Neuronal stem cell (in vitro differentiated cells): ENCODE results near the gene CAD.

Source experiments
- DNase-seq: peaks from one replicate; pipeline ENCODE4 v3.0.0-alpha.2; 2013; ENCODE audit warnings: low spot score
- H2AFZ ChIP-seq: one replicate; pipeline ENCODE4 v1.6.1; 2013; ENCODE audit warnings: mild to moderate bottlenecking, low read length, inconsistent platforms
- H2AK5ac ChIP-seq: 2 replicates; pipeline ENCODE4 v1.6.1; 2013; ENCODE audit warnings: low read depth, mild to moderate bottlenecking, inconsistent platforms, low read length, moderate library complexity, mixed read lengths
- H2BK120ac ChIP-seq: 2 replicates; pipeline ENCODE4 v1.6.1; 2013; ENCODE audit warnings: low read depth, mild to moderate bottlenecking, inconsistent platforms, low read length, moderate library complexity, mixed read lengths
- H2BK12ac ChIP-seq: one replicate; pipeline ENCODE4 v1.6.1; 2013; ENCODE audit warnings: low read length, inconsistent platforms
- H2BK15ac ChIP-seq: 2 replicates; pipeline ENCODE4 v1.6.1; 2013; ENCODE audit warnings: mild to moderate bottlenecking, low read length, inconsistent platforms, mixed read lengths
- H2BK5ac ChIP-seq: one replicate; pipeline ENCODE4 v1.6.1; 2013; ENCODE audit warnings: inconsistent platforms, mild to moderate bottlenecking, low read length, moderate library complexity
- H3K14ac ChIP-seq: one replicate; pipeline ENCODE4 v1.6.1; 2013; ENCODE audit warnings: low read length, inconsistent platforms
- H3K18ac ChIP-seq: 2 replicates; pipeline ENCODE4 v1.6.1; 2013; ENCODE audit warnings: low read length, inconsistent platforms
- H3K23ac ChIP-seq: 2 replicates; pipeline ENCODE4 v1.6.1; 2013; ENCODE audit warnings: low read depth, mild to moderate bottlenecking, mixed read lengths, low read length, inconsistent platforms; ENCODE audit not compliant: poor library complexity
- H3K27ac ChIP-seq: replicated peaks from 3 replicates; pipeline ENCODE4 v1.5.1; 2013; ENCODE audit warnings: low read length, inconsistent platforms
- H3K27me3 ChIP-seq, 3 experiments: 2 replicates each; pipeline ENCODE4 v1.6.1; 2013; ENCODE audit warnings: low read length in 3 of 3, mild to moderate bottlenecking in 2 of 3, inconsistent platforms in 1 of 3, low read depth in 1 of 3, mixed read lengths in 1 of 3, moderate library complexity in 1 of 3; ENCODE audit not compliant: control insufficient read depth in 3 of 3, insufficient read depth in 3 of 3
- H3K36me3 ChIP-seq, 2 donors: replicated peaks in 1 of 2; 2 replicates each; pipeline ENCODE4 v1.6.1; 2013; ENCODE audit warnings: low read length in 2 of 2; ENCODE audit not compliant: control insufficient read depth in 2 of 2, insufficient read depth in 2 of 2
- H3K4ac ChIP-seq: 2 replicates; pipeline ENCODE4 v1.6.1; 2013; ENCODE audit warnings: inconsistent platforms, mild to moderate bottlenecking, low read length, moderate library complexity
- H3K4me1 ChIP-seq, 2 donors: 1 replicate in 1 of 2; 2 replicates in 1 of 2; pipeline ENCODE4 v1.6.1; 2013; ENCODE audit warnings: low read length in 2 of 2, low read depth in 1 of 2; ENCODE audit not compliant: control insufficient read depth in 2 of 2, insufficient read depth in 1 of 2
- H3K4me2 ChIP-seq: one replicate; pipeline ENCODE4 v1.6.1; 2013; ENCODE audit warnings: mild to moderate bottlenecking, low read length, inconsistent platforms; ENCODE audit not compliant: insufficient read depth, poor library complexity, severe bottlenecking
- H3K4me3 ChIP-seq, 2 donors: 2 replicates each; pipeline ENCODE4 v1.5.1; 2013; ENCODE audit warnings: low read length in 2 of 2, mild to moderate bottlenecking in 2 of 2, inconsistent platforms in 1 of 2, moderate library complexity in 1 of 2
- H3K79me1 ChIP-seq: one replicate; pipeline ENCODE4 v1.6.1; 2013; ENCODE audit warnings: low read depth, mild to moderate bottlenecking, inconsistent platforms, low read length, moderate library complexity
- H3K9ac ChIP-seq: one replicate; pipeline ENCODE4 v1.6.1; 2013; ENCODE audit warnings: mild to moderate bottlenecking, low read depth, low read length, inconsistent platforms; ENCODE audit not compliant: poor library complexity
- H3K9me3 ChIP-seq, 2 donors: replicated peaks in 1 of 2; 2 replicates each; pipeline versions ENCODE3 to v1.6.1; 2013; ENCODE audit warnings: low read length in 2 of 2, mild to moderate bottlenecking in 2 of 2, inconsistent platforms in 1 of 2, low read depth in 1 of 2, mixed read lengths in 1 of 2, moderate library complexity in 1 of 2; ENCODE audit not compliant: control insufficient read depth in 2 of 2, insufficient read depth in 1 of 2
- H4K8ac ChIP-seq: one replicate; pipeline ENCODE4 v1.6.1; 2013; ENCODE audit warnings: low read depth, mild to moderate bottlenecking, inconsistent platforms, low read length, moderate library complexity
- H4K91ac ChIP-seq: one replicate; pipeline ENCODE4 v1.6.1; 2013; ENCODE audit warnings: low read length, low read depth, mild to moderate bottlenecking, inconsistent platforms; ENCODE audit not compliant: poor library complexity
- WGBS, 2 donors: extraction: QIAGEN DNeasy Blood & Tissue Kit; methylation state at CpG; one replicate each; pipeline ENCODE4 v1.1.7; 2013; ENCODE audit warnings: missing lambda C conversion rate in 2 of 2, mixed read lengths in 1 of 2; ENCODE audit not compliant: insufficient read length in 2 of 2, insufficient replicate concordance in 1 of 2; ENCODE audit errors: extremely low coverage in 2 of 2; 5-methylcytosine and 5-hydroxymethylcytosine counted together

Gene CAD

DNA sequence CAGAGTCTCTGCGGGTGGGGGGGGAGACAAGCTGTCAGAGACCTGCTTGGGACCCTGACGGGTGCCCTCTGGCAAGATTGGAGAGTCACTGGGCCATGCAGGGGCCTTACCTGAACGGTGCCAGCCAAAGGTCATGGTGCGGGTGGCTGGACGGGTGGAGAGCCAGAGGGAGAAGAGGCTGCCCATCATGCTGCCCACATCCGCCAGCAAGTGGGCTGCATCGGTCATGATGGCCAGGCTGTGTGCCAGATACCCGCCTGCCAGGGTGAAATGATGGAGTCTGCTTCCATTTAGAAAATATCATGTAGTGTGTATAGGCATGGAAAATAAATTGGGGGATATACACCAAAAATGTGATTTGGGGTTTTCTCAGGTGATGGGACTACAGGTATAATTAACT lies 40.9 kb downstream of the CAD start:
- no peak for DNase-seq
- Histone ChIP-seq H2BK120ac (no peak overlapping the region), H3K79me1 (no peaks in the 10 kb centered on the region), H4K8ac (no peak overlapping the region), H3K9me3 (no peaks in the 10 kb centered on the region), H3K4ac (no peak overlapping the region), H3K4me3 (no peak overlapping the region), H2AK5ac (no peak overlapping the region), H2BK5ac (no peak overlapping the region), H3K14ac (peak overlapping the region; percentile 67), H3K4me2 (no peak overlapping the region), H3K18ac (no peak overlapping the region), H3K36me3 (no peaks in the 10 kb centered on the region), H3K27me3 (peaks cover 14 to 89% (median 35%) of the 10 kb centered on the region in 3 experiments), H3K23ac (peak overlapping the region; percentile 17), H2BK12ac (no peak overlapping the region), H3K4me1 (peaks cover 2 to 4% of the 10 kb centered on the region in 2 donors), H2AFZ (no peak overlapping the region), H2BK15ac (peak overlapping the region; percentile 8), H3K9ac (no peak overlapping the region), H3K27ac (no peak overlapping the region), H4K91ac (no peak overlapping the region)
- WGBS, 2 donors: no CpG with 5 or more reads among the region's 8 CpGs

DNA sequence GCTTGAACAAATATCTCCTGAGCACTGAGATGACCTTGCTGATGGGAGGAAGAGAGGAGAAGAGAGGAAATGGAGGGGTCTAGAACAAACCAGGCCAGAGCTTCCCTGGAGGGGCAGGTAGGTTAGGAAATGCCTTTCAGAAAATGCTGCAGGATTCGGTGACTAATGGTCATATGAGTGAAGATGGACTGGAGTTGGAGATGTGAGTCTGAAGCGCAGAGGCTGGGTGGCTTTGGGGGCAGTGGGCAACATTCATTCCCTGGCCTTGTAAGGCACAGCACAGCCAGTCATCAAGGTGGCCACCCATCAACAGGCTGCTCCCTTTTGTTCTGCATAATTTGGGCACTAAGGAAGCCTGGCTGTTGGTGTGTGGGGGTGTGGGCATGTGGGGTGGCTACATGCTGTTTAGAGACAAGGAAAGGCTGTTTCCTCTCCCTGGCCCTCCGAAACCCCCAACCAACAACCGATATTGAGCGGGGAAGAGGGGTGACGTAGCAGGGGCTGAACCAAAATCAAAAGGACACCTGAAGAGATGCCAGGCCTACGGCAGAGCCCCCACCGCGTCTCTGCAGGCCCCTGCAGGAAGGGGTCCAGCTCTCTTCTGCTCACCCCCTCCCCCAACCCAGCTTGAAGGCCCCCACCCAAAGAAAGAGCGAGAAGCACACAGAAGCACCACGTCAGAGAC lies 44.2 kb downstream of the CAD start:
- Histone ChIP-seq H3K4ac (no peak overlapping the region), H3K36me3 (no peaks in the 10 kb centered on the region), H3K4me3 (no peak overlapping the region), H2BK120ac (peak overlapping the region; percentile 43), H4K8ac (no peak overlapping the region), H3K27ac (no peak overlapping the region), H3K14ac (no peak overlapping the region), H3K9ac (no peak overlapping the region), H3K4me2 (no peak overlapping the region), H3K9me3 (peaks cover 0 to 2% of the 10 kb centered on the region in 2 donors), H2AFZ (peak overlapping the region; percentile 85), H3K18ac (peak overlapping the region; percentile 7), H4K91ac (no peak overlapping the region), H2BK15ac (peak overlapping the region; percentile 38), H3K23ac (peak overlapping the region; percentile 69), H3K79me1 (no peaks in the 10 kb centered on the region), H3K4me1 (peaks cover 0 to 3% of the 10 kb centered on the region in 2 donors), H2BK12ac (no peak overlapping the region), H2AK5ac (peak overlapping the region; percentile 13), H2BK5ac (no peak overlapping the region), H3K27me3 (peaks cover 38 to 98% (median 62%) of the 10 kb centered on the region in 3 experiments)
- DNase-seq: no peak
- no CpG with 5 or more reads among the region's 11 CpGs for WGBS, 2 donors

- no peak overlapping the region for H3K9ac ChIP-seq
- H3K79me1 ChIP-seq: no peaks in the 10 kb centered on the region
- no peak overlapping the region for H4K91ac ChIP-seq
- no peaks in the 10 kb centered on the region for H3K36me3 ChIP-seq
- peak overlapping the region; percentile 87 for H3K4me2 ChIP-seq
- peaks cover 38 to 97% (median 62%) of the 10 kb centered on the region in 3 experiments for H3K27me3 ChIP-seq
- WGBS, 2 donors: no CpG with 5 or more reads among the region's 40 CpGs
- H2BK15ac ChIP-seq: peak overlapping the region; percentile 38
- H3K27ac ChIP-seq: no peak overlapping the region
- peaks cover 0 to 2% of the 10 kb centered on the region in 2 donors for H3K9me3 ChIP-seq
- peak overlapping the region in 1 of 2 donors; percentile 80 for H3K4me3 ChIP-seq
- no peak overlapping the region for H3K14ac ChIP-seq
- H3K18ac ChIP-seq: peak overlapping the region; percentile 46
- H2AK5ac ChIP-seq: no peak overlapping the region
- H4K8ac ChIP-seq: no peak overlapping the region
- DNase-seq: no peak
- no peak overlapping the region for H2BK5ac ChIP-seq
- peak overlapping the region; percentile 85 for H2AFZ ChIP-seq
- peak overlapping the region; percentile 43 for H2BK120ac ChIP-seq
- peak overlapping the region; percentile 69 for H3K23ac ChIP-seq
- no peak overlapping the region for H3K4ac ChIP-seq
- H2BK12ac ChIP-seq: no peak overlapping the region
- H3K4me1 ChIP-seq: peaks cover 0 to 3% of the 10 kb centered on the region in 2 donors
These were observed 44.7 kb downstream of the CAD start for GRCh38 chr2:27261926-27262298.

GRCh38 chr2:27262379-27263286 lies 45.5 kb downstream of the CAD start, which contains the start of gene SLC30A3:
TSS of gene SLC30A3 (minus strand) at chr2:27263047. CDS start at chr2:27262906, 141 bp downstream.
- Histone ChIP-seq H3K79me1 (no peaks in the 10 kb centered on the region), H2AK5ac (peak within 1 kb of the TSS; percentile 63), H4K8ac (no peak within 1 kb of the TSS), H2BK15ac (peak within 1 kb of the TSS; percentile 38), H3K4me2 (peak within 1 kb of the TSS; percentile 87), H3K18ac (peak within 1 kb of the TSS; percentile 87), H3K23ac (peak within 1 kb of the TSS; percentile 69), H3K4me1 (peaks cover 0 to 3% of the 10 kb centered on the region in 2 donors), H3K4ac (no peak within 1 kb of the TSS), H3K4me3 (peak within 1 kb of the TSS; percentile 23 to 80), H4K91ac (no peak within 1 kb of the TSS), H2BK5ac (peak within 1 kb of the TSS; percentile 62), H3K36me3 (no peaks in the 10 kb centered on the region), H3K9me3 (peaks cover 0 to 2% of the 10 kb centered on the region in 2 donors), H3K9ac (peak within 1 kb of the TSS; percentile 78), H3K27ac (no peak within 1 kb of the TSS), H3K14ac (peak within 1 kb of the TSS; percentile 47), H2BK120ac (peak within 1 kb of the TSS; percentile 43), H2AFZ (peak within 1 kb of the TSS; percentile 85), H3K27me3 (peaks cover 38 to 96% (median 62%) of the 10 kb centered on the region in 3 experiments), H2BK12ac (no peak within 1 kb of the TSS)
- peak; percentile 37 for DNase-seq
- WGBS, 2 donors: no CpG with 5 or more reads among the region's 96 CpGs
